Umbilical cord (tissue), 2 donors: ENCODE measurements around the gene COL4A2. TPM values are rescaled to one million over a fixed set of nuclear protein-coding genes. Genes with fewer than 3 reads are reported as not detected.
"Not testable (repeated sequence)": the region's sequence is repeated elsewhere in the genome, so short reads cannot be mapped to it uniquely, and the experiment has no call there.

Experiments
- DNase-seq: peaks from one replicate; pipeline ENCODE4 v3.0.0-alpha.2; 2015; ENCODE audit warnings: low spot score
- total RNA-seq: library from RNA; depleted of rRNA; stranded (reverse); fragments of >200 nt; gene quantifications from one replicate; pipeline ENCODE4 v1.2.3, GENCODE V29; 2014; ENCODE audit warnings: low replicate concordance; ENCODE audit not compliant: insufficient read depth

Gene COL4A2
- total RNA-seq, 1 donor from 2014 or later = 1,871 TPM

- no peak for DNase-seq
Measured at GRCh38 chr13:110474713-110475112, 167.6 kb downstream of the COL4A2 start.

GRCh38 chr13:110475117-110475516 is 168.0 kb downstream of the COL4A2 start:
- no peak for DNase-seq

- no peak for DNase-seq
Measured at GRCh38 chr13:110475550-110476219, 168.6 kb downstream of the COL4A2 start.

- no peak for DNase-seq
Measured at GRCh38 chr13:110476220-110476617, 169.1 kb downstream of the COL4A2 start.

- no peak for DNase-seq
Measured at GRCh38 chr13:110477706-110478245, 170.7 kb downstream of the COL4A2 start.

- DNase-seq = no peak
Measured at GRCh38 chr13:110478405-110479214, 171.5 kb downstream of the COL4A2 start.

GRCh38 chr13:110479215-110479545 is 172.1 kb downstream of the COL4A2 start:
- DNase-seq = no peak

- DNase-seq = no peak
Measured at GRCh38 chr13:110479648-110480047, 172.6 kb downstream of the COL4A2 start.

GRCh38 chr13:110480161-110480560 is 173.1 kb downstream of the COL4A2 start:
- DNase-seq = no peak

GRCh38 chr13:110483386-110483968 is 176.4 kb downstream of the COL4A2 start:
- peak; percentile 77 for DNase-seq

- no peak for DNase-seq
Measured at GRCh38 chr13:110484290-110485048, 177.4 kb downstream of the COL4A2 start.

GRCh38 chr13:110485604-110486003 is 178.5 kb downstream of the COL4A2 start:
- no peak for DNase-seq

GRCh38 chr13:110486061-110486715 is 179.1 kb downstream of the COL4A2 start:
- no peak for DNase-seq

- DNase-seq = not testable (repeated sequence)
Measured at GRCh38 chr13:110486880-110487279, 179.8 kb downstream of the COL4A2 start.

GRCh38 chr13:110490009-110490770 is 183.1 kb downstream of the COL4A2 start:
- DNase-seq = no peak

GRCh38 chr13:110491869-110492678 is 185.0 kb downstream of the COL4A2 start:
- DNase-seq = no peak

- no peak for DNase-seq
Measured at GRCh38 chr13:110492679-110493593, 185.9 kb downstream of the COL4A2 start.

GRCh38 chr13:110493613-110494012 is 186.5 kb downstream of the COL4A2 start:
- no peak for DNase-seq
